ENCODE results near the gene HEYL.
"Not testable (repeated sequence)": the region's sequence is repeated elsewhere in the genome, so short reads cannot be mapped to it uniquely, and the experiment has no call there.

Gene HEYL

DNA sequence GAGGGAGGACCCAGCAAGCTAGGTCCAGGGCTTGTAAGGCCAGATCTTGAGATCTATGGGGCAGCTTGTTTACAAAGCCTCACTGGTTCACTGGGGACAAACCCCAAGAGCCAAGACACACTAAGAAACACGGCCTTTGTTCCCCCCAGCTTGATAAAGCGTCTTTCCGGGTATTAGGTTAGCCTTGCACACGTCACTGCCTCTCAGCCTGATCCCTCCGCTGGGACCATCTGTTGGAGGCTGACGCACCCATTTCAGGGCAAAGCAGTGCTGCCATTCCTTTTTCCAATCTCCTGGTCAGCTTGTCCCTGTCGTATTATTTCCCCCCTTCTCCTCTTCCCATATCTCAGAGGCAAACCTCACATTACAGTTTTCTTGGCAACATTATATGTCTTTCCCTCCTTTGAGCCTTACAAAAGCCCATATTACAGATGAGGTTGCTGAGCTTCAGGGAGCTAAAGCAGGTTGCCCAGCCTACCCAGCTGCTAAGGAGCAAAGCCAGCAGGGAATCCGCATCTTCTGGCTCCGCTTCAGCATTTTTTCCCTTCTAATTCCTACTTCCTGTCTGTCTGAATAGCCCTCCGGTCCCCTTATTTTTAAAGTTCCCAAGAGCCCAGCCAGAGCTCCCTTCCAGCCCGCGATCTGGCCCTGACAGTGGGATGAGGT lies 4.1 kb downstream of the HEYL start:
- no peak for DNase-seq

DNA sequence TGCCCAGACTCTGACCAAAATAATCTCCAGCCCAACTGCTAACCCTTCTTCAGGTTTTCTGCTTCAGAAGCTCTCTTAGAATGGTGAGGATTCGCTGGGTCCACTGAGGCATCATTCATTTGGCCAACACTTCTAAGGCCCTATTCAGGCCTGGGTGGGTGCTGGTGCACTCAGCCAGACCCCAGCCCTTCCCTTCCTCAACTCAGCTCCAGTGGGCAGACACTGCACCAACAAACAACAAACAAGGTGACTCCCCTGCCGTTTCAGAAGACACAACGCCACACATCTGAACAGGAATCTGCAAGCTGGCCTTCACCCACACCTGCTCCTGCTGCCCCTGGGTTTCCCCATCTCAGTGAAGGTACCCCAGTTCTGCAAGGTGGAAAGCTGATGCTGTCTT lies 6.0 kb downstream of the HEYL start:
- DNase-seq = no peak

GRCh38 chr1:39632682-39633417 lies 6.6 kb downstream of the HEYL start:
- DNase-seq = no peak

GRCh38 chr1:39632323-39632681 lies 7.1 kb downstream of the HEYL start:
- no peak for DNase-seq

DNA sequence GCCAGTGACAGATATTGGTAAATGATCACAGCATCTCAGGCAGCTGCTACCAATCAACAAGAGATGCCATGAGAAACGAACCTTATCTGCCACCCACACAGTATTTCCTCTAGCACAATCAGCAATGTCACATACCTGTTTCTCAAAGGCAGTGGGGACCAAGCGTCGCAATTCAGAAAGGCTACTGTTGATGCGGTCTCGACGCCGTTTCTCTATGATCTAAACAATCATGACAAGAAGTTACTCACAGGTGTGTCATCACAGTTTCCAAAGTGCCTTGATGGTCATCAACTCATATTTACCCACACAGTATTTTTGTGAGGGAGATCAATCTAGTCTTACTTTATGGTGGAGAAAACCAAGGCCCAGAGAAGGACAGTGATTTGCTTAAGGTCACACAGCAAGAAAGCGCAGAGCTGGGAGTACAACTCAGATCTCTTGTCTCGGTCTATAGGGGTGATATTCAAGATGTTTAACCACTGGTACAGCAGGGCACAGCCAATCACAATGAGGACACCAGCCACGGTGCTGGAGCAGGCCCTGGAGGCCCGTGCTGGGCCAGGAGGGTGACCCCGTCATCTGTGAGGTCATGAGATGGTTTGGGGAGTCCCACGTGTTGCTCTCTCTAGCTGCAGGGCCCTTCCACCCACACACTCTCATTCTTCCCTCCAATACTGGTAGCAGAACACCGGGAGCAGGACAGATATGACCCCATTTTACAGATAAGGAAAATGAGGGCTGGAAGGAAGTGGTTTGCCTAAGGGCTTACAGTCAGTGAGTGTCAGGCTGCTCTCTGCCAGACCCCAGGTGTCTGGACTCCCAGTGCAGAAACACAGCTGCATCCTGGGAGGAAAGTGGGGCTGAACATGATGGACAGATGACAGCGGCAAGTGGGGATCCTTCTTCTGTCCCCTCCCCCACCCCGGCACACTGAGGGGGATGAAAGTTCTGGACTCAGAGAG lies 7.8 kb downstream of the HEYL start:
- DNase-seq = peak; percentile 12

- no peak for DNase-seq
Observed at GRCh38 chr1:39628807-39629350, 10.6 kb downstream of the HEYL start.

DNA sequence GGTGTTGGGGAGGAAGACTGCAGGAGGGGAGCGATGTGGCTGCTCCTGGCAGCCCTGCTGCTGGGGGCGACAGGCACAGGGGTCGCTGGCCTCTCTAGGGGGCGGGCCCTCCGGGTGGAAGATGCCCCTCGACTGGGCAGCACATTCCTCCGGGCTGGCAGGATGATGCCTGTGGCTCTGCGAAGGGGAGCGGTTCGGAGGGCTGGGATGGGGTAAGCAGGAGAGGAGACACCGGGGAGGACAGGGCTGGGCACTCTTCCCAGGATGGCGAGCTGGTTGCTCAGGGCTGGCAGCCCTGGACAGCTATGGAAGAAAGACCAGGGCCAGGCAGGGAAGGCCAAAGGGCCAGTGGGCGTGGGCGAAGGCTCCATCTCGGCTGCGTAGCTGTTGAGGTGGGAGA lies 12.8 kb downstream of the HEYL start:
- DNase-seq = no peak

- DNase-seq = no peak
Observed at GRCh38 chr1:39625462-39626273, 13.8 kb downstream of the HEYL start.

GRCh38 chr1:39625009-39625408 lies 14.4 kb downstream of the HEYL start:
- DNase-seq = no peak

GRCh38 chr1:39623053-39623452 lies 16.4 kb downstream of the HEYL start:
- DNase-seq = no peak

DNA sequence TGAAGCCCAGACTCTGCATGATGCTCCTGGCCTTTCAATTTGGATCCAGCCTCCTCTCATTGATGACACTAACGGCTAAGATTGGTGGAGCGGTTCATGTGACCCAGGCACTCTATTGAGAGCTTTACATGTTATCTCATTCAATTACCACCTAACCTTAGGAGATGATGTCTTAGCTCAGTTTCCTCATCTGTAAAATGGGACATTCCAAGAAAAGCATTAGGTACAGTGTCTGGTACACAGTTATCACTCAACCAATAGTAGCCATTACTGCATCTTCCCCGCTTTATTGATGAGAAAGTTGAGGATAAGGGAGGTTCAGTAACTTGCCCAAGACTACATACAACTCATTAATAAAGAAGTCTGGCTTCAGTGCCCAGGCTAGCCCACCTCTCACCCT lies 17.0 kb downstream of the HEYL start:
- DNase-seq = no peak

- DNase-seq = no peak
Observed at GRCh38 chr1:39620659-39621165, 18.7 kb downstream of the HEYL start.

GRCh38 chr1:39617488-39618049 lies 21.9 kb downstream of the HEYL start:
- DNase-seq = no peak

- DNase-seq = no peak
Observed at GRCh38 chr1:39615086-39615673, 24.3 kb downstream of the HEYL start.

- no peak for DNase-seq
Observed at GRCh38 chr1:39614488-39614887, 25.0 kb downstream of the HEYL start.

GRCh38 chr1:39613250-39613649 lies 26.2 kb downstream of the HEYL start:
- DNase-seq = no peak

GRCh38 chr1:39609618-39610331 lies 29.7 kb downstream of the HEYL start:
- peak; percentile 88 for DNase-seq

DNA sequence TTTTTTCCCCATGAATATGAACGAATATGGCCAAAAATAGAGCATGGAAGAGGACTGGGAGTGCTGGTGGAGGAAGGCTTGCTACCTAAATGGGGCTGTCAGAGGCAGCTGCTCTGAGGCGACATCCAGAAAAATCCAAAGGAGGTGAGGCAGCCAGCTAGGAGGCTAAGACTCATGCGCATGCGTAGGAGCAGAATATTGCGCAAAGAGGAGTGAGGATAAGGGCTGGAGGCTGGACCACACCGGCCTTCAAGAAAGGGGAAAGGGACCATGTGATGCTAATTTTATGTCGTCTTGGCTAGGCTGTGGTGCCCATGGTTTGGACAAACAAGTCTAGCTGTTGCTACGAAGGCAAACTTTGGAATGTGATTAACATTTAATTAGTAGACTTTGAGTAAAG lies 30.5 kb downstream of the HEYL start:
- no peak for DNase-seq

- not testable (repeated sequence) for DNase-seq
Observed at GRCh38 chr1:39603677-39604076, 35.8 kb downstream of the HEYL start.

DNA sequence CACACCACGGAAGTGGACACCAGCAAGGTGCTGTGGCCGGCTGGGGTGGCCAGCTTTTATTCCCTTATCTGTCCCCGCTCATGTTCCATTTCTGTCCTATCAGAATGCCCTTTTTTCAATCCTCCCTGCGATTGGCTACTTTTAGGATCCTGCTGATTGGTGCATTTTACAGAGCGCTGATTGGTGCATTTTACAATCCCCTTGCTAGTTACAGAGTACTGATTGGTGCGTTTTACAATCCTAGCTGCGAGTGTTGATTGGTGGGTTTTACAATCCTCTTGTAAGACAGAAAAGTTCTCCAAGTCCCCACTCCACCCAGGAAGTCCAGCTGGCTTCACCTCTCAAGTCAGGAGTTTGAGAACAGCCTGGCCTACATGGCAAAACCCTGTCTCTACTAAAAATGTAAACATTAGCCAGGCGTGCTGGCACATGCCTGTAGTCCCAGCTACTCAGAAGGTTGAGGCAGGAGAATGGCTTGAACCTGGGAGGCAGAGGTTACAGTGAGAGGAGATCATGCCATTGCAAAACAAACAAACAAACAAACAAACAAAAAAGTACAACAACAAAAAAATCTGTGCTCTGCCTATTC lies 37.7 kb downstream of the HEYL start:
- not testable (repeated sequence) for DNase-seq
